Epithelial cell of proximal tubule (primary cell): Measurements from ENCODE around the gene EPHX1. TPM values are rescaled to one million over a fixed set of nuclear protein-coding genes. Genes with fewer than 3 reads are reported as not detected.
A peak's percentile ranks its signal among the peaks of the same experiment; 100 is the strongest.

Experiments used
- DNase-seq: peaks from one replicate; pipeline ENCODE4 v3.0.0-alpha.2; 2011; ENCODE audit warnings: low read depth
- H3K4me3 ChIP-seq: 2 replicates; pipeline ENCODE4 v1.5.1; 2011; ENCODE audit warnings: low read depth, mild to moderate bottlenecking, low read length
- total RNA-seq: library from RNA; depleted of rRNA; stranded (reverse); fragments of >200 nt; gene quantifications from 2 replicates; pipeline ENCODE4 v1.2.3, GENCODE V29; 2015
- TF ChIP-seq, protein P1 (sequence below): conservative IDR thresholded peaks from 2 replicates; pipeline ENCODE4 v1.5.1; 2012; ENCODE audit warnings: low read depth, mild to moderate bottlenecking, low read length

Gene EPHX1
- total RNA-seq, 1 donor from 2014 or later: 20.1 TPM

DNA sequence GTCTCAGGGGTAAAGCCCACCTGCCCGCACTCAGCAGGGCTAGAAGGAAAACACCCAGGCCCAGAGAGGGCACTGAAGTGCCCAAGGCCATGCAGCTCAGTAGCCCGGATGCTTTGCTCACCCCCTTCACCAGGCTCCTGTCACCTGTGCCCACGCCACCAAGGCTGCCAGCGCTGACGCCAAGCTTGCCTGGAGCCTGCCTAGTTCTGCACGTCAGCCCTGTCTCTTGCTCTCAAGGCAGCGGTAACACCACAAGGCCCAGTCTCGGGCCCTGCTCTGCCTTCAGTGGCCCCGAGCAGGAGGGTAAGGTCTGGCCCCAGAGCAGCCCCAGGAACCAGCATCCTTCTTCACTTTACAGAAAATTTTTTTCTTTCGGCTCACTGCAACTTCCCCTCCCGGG, 64.5 kb downstream of the EPHX1 start:
- TF ChIP-seq, protein P1, sequence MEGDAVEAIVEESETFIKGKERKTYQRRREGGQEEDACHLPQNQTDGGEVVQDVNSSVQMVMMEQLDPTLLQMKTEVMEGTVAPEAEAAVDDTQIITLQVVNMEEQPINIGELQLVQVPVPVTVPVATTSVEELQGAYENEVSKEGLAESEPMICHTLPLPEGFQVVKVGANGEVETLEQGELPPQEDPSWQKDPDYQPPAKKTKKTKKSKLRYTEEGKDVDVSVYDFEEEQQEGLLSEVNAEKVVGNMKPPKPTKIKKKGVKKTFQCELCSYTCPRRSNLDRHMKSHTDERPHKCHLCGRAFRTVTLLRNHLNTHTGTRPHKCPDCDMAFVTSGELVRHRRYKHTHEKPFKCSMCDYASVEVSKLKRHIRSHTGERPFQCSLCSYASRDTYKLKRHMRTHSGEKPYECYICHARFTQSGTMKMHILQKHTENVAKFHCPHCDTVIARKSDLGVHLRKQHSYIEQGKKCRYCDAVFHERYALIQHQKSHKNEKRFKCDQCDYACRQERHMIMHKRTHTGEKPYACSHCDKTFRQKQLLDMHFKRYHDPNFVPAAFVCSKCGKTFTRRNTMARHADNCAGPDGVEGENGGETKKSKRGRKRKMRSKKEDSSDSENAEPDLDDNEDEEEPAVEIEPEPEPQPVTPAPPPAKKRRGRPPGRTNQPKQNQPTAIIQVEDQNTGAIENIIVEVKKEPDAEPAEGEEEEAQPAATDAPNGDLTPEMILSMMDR: no peak
- H3K4me3 ChIP-seq: no peak overlapping the region
- no peak for DNase-seq

DNA sequence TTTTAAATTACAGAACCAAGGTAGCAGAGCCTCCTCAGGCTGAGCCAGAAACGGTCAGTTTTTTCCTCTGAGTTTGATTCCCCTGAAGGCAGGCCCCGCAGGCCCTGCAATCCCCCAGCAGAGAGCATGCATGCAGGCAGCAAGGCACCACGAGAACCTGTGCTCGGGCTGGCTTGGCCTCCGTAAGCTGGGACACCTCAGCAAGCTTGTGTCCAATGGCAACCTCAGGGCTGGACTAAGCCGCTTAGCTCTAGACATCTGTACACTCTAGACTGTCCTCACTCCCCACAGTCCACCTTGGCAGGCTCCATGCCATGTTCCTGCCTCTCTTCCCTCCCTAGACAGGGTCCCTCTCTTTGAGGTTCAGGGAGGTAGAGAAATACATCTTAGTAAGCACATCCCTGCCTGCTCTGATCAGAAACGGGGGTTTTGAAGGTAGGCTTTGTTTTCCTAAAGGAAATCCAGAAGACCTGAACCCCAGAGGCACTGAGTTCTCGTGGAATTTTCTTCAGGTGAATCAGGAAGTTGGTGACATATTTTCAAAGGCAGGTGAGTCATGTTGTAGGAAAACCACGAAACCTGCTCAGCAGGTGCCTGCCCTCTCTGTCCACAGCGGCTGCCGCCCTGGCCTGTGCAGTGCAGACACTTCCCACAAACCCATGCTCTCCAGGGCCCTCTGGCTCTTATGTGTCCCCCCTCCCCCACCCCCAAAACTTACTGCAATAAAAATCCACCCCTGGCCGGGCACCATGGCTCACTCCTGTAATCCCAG, 65.3 kb downstream of the EPHX1 start:
- H3K4me3 ChIP-seq: no peak overlapping the region
- TF ChIP-seq, protein P1: no peak
- DNase-seq: no peak

DNA sequence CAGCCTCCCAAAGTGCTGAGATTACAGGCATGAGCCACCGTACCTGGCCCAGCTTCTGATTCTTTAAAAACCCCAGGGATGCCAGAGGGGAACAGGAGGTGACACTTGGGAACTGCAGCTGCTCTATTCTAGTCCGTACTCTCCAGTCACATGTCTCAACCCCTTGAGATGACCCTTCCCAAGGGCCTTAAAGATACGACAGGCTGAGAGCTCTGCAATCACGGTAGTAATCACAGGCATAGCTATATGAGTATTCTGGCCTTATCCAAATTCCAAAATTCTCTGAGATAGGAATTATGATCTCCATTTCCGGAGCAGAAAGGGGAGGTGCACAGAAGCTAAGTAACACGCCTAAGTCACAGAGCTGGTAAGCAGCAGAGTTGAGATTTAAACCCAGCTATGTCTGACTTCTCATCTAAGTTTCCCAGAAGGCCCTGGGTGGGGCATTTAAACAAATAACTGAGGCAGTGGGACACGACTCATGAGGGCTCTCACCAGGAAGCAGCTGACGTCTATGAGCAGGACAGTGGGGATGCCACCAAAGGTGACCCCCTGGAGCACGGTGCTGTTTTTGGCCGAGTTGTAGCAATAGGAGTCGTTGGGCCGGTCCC, 67.1 kb downstream of the EPHX1 start:
- no peak for DNase-seq
- H3K4me3 ChIP-seq: no peak overlapping the region
- TF ChIP-seq, protein P1: no peak

DNA sequence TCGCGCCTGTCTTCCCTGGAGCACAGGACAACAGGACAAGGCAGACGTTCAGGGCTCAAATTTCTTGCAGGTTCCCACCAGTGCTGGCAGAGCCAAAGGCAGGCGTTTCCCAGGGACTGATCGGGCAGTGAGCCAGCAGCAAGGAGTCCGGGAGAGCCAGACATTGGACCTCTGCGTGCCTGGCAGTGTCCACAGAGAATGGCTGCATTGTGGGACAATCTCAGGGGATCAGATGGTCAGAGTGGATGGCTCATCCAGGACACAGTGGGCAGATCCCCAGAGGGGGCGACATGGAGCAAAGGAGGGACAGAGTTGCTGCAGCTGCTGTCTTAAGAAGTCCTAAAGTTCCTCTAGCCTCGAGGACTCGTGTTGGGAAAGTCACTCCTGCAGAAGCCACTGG, 67.7 kb downstream of the EPHX1 start:
- no peak overlapping the region for H3K4me3 ChIP-seq
- DNase-seq: no peak
- TF ChIP-seq, protein P1: peak; percentile 62

DNA sequence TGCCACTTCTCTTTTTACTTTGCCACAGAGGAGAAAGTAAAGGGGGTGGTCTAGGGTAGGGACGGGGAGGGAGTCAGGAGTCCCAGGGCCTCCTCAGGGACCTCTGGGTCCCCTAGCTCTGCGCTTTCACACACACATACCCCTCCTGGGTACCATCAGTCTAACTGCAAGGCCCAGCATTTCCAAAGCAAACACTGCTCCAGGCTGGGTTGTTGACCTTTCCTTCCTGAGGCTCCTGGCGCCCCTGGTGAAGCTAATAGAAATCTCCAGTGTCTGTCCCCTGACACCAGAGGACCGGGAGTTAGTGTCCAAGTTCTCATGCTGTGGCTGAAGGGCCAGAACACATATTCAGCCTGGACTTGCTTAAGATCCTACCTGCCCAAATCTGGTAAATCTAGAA, 68.4 kb downstream of the EPHX1 start:
- TF ChIP-seq, protein P1: no peak
- H3K4me3 ChIP-seq: no peak overlapping the region
- no peak for DNase-seq

DNA sequence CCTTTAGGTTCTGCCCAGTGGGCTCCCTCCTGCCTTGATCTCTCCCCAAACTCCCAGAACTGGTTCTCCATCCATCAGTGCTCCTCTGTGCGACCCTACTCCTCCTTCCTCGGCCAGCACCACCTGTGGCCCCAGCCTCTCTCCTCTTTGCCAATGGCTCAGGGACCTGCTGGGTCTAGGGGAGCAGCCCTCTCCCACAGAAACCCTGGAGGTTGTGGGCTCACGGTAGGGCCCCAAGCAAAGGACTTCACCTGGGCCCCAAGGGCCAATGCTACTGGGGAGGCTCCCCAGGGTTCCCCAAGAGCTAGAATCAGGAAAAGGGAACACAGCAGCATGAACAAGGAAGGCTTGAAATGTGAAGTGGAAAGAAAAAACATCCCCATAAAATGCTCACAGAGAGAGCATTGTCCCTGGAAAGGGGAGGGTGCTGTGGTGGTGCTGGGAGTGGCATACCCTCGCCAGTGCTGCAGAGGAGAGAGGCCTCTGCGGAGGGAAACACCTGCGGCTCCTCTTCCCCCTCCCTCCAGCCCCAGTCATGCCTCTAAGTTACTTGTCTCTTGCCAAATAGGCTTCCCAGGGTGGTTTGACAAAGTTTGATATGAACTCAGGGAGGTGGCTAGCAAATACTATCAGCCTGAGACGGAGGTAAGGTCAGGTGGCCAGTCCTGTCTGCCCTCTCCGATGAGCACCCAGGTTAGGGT, 69.7 kb downstream of the EPHX1 start:
- TF ChIP-seq, protein P1: no peak
- no peak for DNase-seq
- peak overlapping the region; percentile 97 for H3K4me3 ChIP-seq

DNA sequence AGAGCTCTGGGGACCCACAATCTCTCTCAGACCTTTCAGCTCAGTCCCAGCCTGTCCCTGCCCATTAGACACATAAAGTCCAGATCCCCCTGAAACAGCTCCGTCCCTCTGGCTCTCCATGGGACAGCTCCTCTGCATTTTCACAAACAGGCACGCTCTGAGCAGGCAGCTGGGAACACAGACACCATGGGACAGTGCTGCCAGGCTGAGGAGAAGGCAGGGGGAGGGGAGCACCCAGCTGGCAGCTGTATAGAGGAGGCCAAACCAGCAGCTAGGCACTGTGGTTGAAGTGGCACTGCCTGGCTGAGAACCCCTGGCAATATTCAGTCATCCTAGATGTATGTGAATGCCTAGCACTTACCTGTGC, 70.3 kb downstream of the EPHX1 start:
- no peak for DNase-seq
- TF ChIP-seq, protein P1: no peak
- H3K4me3 ChIP-seq: peak overlapping the region; percentile 97
